ENCODE data around the gene RAB9A. TPM values are rescaled to one million over a fixed set of nuclear protein-coding genes. Genes with fewer than 3 reads are reported as not detected.
A peak's percentile ranks its signal among the peaks of the same experiment; 100 is the strongest.

Gene RAB9A
- total and polyA plus RNA-seq, 10 donors: 20.3 to 36.5 (median 28.2) TPM

DNA sequence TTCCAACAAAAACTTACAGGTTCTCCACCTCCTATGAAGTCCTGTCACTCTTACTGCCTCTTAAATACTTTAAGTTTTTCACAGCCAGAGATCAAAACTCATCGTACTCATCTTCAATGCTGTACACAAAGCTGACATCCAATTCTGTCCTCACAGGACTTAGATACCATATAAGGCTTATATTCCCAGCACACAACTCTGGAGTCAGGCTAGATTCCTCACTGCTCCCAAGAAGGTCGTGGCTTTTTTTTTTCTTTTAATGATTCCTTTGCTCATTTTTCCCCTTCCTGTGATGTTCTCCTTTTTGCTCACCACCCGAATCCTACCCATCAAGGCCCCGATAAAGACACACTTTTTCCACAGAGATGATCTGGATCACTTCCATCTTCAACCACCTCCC is 44.6 kb downstream of the RAB9A start:
- Histone ChIP-seq H3K27me3 (replicated peaks in 1 of 7) (peaks cover 0 to 11% (median 0%) of the 10 kb centered on the region in 7 donors), H3K27ac (peak overlapping the region in 6 of 8 donors; percentile 92 to 98 (median 96)), H3K36me3 (peaks cover 0 to 11% (median 0%) of the 10 kb centered on the region in 6 donors), H3K4me1 (peaks cover 6 to 63% (median 40%) of the 10 kb centered on the region in 6 donors), H3K4me3 (peak overlapping the region; percentile 45 to 89 (median 64)), H3K9me3 (peaks cover 0 to 18% (median 0%) of the 10 kb centered on the region in 8 donors)
- no peak for DNase-seq
- TF ChIP-seq POLR2AphosphoS5 (IDR thresholded peaks at IDR 0.05): no peak
- TF ChIP-seq POLR2A (IDR thresholded peaks at IDR 0.05): no peak
- TF ChIP-seq, protein P1, sequence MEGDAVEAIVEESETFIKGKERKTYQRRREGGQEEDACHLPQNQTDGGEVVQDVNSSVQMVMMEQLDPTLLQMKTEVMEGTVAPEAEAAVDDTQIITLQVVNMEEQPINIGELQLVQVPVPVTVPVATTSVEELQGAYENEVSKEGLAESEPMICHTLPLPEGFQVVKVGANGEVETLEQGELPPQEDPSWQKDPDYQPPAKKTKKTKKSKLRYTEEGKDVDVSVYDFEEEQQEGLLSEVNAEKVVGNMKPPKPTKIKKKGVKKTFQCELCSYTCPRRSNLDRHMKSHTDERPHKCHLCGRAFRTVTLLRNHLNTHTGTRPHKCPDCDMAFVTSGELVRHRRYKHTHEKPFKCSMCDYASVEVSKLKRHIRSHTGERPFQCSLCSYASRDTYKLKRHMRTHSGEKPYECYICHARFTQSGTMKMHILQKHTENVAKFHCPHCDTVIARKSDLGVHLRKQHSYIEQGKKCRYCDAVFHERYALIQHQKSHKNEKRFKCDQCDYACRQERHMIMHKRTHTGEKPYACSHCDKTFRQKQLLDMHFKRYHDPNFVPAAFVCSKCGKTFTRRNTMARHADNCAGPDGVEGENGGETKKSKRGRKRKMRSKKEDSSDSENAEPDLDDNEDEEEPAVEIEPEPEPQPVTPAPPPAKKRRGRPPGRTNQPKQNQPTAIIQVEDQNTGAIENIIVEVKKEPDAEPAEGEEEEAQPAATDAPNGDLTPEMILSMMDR (IDR thresholded peaks at IDR 0.05 in 8 of 11, conservative IDR thresholded peaks at IDR 0.05 in 3 of 11): no peak
- WGBS, 5 donors: 11 to 41% (median 23%) methylated on average over 4 of the region's 4 CpGs
- intact Hi-C loops (cut with DNase I; ENCODE audit: low total_unique reads): no loop called here

DNA sequence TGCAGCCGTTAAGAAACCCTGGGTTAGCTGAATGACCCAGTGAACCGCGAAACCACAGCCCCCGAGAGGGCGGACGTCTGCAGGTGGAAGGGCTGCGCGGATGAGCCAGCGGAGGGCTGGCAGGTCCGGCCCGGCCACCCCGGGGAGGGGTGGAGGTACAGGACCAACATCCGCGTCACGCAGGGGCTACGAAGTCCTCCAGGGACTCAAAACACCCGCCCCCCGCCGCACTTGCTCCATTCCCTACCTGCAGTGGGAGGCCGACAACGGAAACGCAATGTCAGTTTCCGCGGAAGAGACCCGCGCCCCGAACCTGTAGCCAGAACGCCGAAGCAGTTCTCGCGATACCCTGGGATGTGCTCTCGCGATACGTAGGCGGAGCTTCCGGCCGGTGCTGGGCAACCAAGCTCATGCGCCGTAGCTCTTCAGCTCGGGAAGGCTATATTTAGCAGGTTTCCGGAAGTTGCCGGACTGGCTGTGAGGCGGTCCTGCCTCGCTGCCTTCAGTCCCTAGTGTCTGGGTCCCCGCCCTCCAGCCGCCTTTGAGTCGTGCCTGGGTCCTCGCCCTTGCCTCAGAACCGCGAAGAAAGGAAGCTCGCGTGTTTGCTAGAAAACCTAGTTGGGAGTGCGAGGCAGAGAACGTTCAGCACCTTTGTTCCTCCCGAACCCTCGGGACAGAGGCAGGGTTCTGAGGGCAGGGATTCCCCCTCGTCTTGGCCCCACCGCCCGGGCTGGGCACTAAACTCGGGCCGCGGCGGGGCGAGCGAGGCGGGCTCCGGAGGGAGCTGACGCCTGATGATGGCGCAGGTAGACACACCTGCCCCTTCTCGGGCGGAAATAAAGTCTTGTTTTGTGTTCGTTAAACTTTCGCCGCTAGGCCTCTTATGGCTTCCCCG is 45.6 kb downstream of the RAB9A start, which contains the start of the genes OFD1 and TRAPPC2:
Gene OFD1 (plus strand): TSS at position 471 of the 895 bp plus-strand sequence. CDS start 324 bp downstream, at position 795.
Gene TRAPPC2 (minus strand): TSS at position 343 of the 895 bp plus-strand sequence. CDS start 14,657 bp downstream, outside the sequence.
- Histone ChIP-seq H3K9me3 (peaks cover 0 to 11% (median 0%) of the 10 kb centered on the region in 8 donors), H3K27me3 (replicated peaks in 1 of 7) (peaks cover 0 to 11% (median 0%) of the 10 kb centered on the region in 7 donors), H3K27ac (peak within 1 kb of the TSS; percentile 90 to 98 (median 94)), H3K36me3 (peaks cover 0 to 17% (median 0%) of the 10 kb centered on the region in 6 donors), H3K4me1 (peaks cover 6 to 63% (median 40%) of the 10 kb centered on the region in 6 donors), H3K4me3 (peak within 1 kb of the TSS; percentile 45 to 89 (median 64))
- TF ChIP-seq POLR2AphosphoS5 (IDR thresholded peaks at IDR 0.05) (peak; percentile 97 to 99 (median 99)), POLR2A (IDR thresholded peaks at IDR 0.05) (peak; percentile 54 to 93 (median 68))
- TF ChIP-seq, protein P1 (IDR thresholded peaks at IDR 0.05 in 8 of 11, conservative IDR thresholded peaks at IDR 0.05 in 3 of 11): peak in 2 of 11 experiments; percentile 6 to 15
- intact Hi-C loops (cut with DNase I; ENCODE audit: low total_unique reads): no loop called here
- DNase-seq: peak; percentile 97
- 0 to 11% (median 2%) methylated on average over 11 to 75 of the region's 75 CpGs for WGBS, 5 donors

DNA sequence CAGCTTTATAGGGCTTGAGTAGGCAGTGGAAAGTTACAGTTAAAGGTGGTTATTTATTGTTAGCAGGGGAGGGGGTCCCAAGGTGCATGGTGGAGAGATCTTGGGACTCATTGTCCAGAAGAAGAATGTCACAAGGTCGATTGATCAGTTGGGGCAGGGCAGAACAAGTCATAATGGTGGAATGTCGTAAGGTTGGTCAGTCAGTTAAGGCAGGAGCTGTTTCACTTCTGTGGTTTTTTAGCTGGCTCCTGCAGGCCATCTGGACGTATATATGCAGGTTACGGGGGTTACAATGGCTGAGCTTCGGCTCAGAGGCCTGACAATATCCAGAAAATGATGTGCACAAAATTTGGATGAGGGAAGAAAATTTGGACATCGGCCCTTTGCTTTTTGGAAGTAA is 52.8 kb downstream of the RAB9A start:
- H3K4me1 ChIP-seq: peaks cover 0 to 45% (median 9%) of the 10 kb centered on the region in 6 donors

More for the DNA sequence above, 52.8 kb downstream of the RAB9A start:
- Histone ChIP-seq H3K27ac (peak overlapping the region in 6 of 8 donors; percentile 33 to 87 (median 80)), H3K27me3 (replicated peaks in 1 of 7) (no peaks in the 10 kb centered on the region), H3K36me3 (peaks cover 0 to 50% (median 7%) of the 10 kb centered on the region in 6 donors), H3K9me3 (no peaks in the 10 kb centered on the region), H3K4me3 (no peak overlapping the region)
- no peak for DNase-seq
- intact Hi-C loops (cut with DNase I; ENCODE audit: low total_unique reads): no loop called here
- WGBS, 5 donors: 34 to 74% (median 61%) methylated on average over 6 of the region's 6 CpGs
- TF ChIP-seq POLR2AphosphoS5 (IDR thresholded peaks at IDR 0.05): no peak
- TF ChIP-seq, protein P1 (IDR thresholded peaks at IDR 0.05 in 8 of 11, conservative IDR thresholded peaks at IDR 0.05 in 3 of 11): no peak
- no peak for TF ChIP-seq POLR2A (IDR thresholded peaks at IDR 0.05)
